ENCODE results near the gene ZP3.
"Not testable (repeated sequence)": the region's sequence is repeated elsewhere in the genome, so short reads cannot be mapped to it uniquely, and the experiment has no call there.

The ZP3 gene

DNA sequence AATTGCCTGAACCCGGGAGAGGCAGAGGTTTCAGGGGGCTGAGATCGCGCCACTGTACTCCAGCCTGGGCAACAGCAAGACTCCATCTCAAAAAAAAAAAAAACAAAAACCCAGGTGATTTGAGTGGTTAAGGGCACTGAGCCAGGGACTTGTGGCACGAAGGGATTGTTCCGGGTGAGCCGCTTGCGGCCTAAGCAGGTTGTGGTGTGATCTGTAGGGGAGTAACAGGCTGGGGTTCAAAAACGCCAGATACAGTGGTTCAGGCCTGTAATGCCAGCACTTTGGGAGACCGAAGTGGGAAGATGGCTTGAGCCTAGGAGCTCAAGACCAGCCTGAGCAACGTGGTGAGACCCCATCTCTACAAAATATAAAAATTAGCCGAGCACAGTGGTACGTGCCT, 19.1 kb downstream of the ZP3 start:
- DNase-seq = not testable (repeated sequence)

DNA sequence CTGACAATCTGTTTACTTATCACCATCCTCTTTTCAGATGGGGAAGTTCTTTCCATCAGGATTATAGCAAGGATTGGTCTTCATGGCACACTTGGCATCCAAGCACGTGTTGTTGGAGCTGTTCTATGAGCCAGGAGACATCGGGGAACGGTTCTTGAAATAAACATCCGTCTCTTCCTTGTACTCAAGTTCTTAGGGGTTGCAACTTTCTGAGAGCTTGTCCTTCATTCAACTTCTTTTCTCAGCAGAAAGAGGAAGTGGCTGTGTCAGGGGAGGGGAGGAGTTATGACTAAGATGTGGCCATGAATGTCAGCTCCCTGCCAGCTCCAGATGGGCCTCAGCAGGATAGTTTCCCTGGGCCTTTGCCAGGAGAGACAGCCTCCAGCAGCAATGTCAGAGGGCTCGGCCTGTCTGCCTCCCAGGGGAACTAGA, 20.8 kb downstream of the ZP3 start:
- not testable (repeated sequence) for DNase-seq

DNA sequence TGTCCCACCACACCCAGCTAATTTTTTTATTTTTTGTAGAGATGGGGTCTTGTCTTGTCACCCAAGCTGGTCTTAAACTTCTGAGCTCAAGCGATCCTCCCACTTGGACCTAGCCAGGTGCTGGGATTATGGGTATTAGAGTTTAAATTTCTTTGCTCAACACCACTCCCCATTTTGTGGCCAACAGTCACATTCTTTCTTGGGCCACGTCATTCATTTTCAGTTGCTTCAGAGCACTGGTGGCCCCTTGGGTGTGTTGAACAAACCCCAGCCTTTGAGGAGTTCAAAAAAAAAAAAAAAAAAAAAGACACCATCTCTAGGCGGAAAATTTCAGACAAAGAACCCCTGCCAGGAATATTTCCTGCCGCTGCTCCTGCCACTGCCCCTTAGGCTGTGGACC, 32.3 kb downstream of the ZP3 start:
- not testable (repeated sequence) for DNase-seq

DNA sequence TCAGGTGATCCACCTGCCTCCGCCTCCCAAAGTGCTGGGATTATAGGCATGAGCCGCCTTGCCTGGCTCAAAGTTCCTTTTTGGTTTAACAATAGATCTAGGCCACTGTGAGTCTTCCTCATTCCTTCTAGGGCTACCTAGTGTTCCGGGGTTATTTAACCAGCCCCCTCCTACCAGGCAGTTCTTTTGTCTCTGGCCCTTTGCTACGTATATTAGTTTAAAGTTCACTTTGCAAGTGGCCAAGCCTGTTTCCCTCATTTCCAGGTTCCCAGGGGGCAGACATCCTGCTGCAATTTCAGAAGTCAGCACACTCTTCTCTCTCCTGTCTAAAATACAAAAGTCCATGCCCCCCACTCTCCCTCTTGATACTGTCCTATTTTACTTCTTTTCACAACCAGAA, 33.8 kb downstream of the ZP3 start:
- DNase-seq = not testable (repeated sequence)

DNA sequence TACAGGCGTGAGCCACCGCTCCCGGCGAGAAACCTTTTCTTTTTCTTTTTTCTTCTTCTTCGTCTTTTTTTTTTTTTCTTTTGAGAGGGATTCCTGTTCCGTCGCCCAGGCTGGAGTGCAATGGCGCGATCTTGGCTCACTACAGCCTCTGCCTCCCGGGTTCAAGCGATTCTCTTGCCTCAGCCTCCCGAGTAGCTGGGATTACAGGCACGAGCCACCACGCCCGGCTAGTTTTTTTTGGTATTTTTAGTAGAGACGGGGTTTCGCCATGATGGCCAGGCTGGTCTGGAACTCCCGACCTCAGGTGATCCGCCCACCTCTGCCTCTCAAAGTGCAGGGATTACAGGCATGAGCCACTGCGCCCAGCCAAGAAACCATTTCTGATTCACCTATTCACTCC, 36.0 kb downstream of the ZP3 start:
- DNase-seq = not testable (repeated sequence)

DNA sequence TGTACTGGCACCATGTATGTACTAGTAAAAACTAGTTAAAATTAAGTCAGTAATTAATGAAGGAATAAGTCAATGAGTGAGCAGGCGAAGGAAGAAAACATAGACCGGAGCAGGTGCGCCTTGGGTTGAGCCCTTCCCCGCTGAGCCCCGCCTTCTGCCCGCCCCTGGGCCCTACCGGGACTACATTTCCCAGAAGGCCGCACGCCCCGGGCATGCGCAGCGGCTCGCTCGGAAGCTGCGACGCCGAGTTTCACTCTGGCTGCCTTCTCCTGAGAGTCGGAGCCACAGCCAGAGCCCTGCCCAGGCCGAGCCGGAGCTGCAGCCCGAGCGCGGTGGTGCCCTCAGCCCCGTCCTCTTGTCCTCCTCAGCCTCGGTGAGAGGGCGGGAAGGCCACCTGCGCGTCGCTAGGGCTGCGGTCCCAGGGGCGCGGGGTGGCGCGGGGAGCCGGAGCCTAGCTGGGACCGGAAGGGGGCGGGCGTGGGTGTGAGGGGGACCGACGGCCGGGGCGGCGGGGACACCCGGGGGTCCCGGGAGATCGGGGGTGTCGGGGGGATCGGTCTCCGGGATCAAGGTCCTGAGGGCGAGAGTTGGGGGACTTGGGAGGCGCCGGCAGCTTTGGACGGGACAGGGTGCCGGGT, 36.8 kb downstream of the ZP3 start, which contains the start of gene DTX2:
DTX2 (plus strand) TSS at position 246 of the 638 bp plus-strand sequence. CDS start 18,801 bp downstream, outside the sequence.
- DNase-seq = not testable (repeated sequence)

DNA sequence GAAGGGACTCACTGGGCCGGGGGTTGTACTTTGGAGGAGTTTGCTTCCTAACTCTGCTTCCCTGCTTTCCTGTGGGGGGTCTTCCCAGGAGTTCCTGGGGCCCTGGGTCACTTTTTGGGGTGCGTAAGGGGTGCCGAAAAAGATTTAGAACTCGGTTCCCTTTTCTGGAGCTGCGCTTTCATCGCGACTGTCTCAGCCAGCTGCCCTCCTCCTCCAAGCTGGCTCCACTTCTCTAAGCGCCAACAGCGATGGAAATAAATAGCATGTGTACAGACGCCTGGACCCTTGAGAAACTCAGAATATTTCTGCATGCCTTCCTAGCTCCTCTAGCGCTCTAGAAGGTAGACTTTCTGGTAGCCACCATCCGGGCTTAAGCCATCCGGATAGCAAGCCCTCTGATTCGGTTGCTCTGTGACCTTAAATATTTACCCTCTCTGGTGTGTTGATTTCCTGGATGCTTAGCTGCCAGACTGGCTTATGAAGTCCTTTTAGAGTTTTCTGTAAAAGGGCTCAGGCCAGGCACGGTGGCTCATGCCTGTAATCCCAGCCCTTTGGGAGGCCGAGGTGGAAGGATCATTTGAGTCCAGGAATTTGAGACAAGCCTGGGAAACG, 37.6 kb downstream of the ZP3 start:
- DNase-seq = not testable (repeated sequence)

DNA sequence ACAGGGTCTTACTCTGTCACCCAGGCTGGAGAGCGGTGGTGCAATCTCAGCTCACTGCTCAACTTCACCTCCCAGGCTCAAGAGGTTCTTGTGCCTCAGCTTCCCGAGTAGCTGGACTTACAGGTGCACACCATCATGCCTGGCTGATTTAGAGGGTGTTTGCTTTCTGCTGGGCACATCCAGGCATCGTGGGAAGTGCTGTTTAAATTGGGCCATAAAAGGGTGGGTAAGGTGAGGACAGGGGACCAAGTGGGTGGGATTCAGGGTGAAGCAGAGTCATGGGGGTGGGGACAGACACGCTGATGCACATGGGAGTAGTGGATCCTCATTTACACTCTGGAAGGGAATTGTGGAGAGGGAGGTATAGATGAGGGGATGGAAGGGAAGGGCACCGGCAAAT, 40.2 kb downstream of the ZP3 start:
- DNase-seq = not testable (repeated sequence)

DNA sequence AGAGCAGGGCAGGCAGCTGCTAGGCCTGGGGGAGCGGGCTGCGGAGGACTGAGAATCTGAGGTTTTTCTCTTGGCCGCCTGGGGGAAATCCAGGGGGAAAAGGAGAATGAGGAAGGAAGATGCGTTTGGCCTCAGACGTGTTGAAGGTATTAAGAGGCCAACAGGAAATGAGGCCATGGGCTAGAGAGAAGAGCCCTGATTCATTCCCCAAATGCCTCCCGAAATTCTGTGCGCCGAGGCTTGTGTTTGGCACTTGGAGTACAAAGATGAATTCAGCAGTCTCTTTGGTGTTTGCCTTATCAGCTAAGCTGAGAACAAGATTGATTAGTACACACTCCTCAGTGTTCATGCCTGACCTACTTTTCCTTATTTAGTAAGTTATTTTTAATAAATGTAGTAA, 41.2 kb downstream of the ZP3 start:
- DNase-seq = not testable (repeated sequence)

DNA sequence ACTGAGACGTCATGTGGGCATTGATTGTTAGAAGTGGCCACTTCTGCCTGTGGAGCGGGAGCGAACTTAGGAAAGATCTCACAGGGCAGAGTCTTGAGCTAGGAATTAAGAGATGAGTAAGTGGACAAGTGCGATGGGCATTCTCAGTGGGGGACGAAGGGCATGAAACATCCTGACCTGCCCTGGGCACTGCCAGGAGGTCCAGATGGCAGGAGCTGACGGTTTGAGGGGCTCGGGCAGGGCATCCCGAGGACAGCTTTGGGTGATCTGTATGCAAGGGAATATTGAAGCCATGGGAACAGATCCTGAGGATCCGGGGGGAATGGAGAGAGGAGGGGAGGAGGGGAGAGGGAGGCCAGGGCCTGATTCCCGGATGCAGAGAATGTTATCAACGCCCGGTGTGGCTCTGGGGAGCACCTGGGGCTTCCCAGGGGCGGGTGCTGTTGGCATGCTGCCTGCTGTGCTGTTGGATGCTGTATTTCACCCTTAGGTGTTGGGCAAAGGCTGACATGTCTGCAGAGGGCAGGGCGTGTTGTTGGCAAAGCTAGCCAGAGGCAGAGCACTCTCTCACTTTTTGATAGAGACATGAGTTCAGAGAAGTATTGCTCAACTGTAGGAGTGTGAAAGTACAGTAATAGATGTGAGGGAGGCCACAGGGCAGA, 43.1 kb downstream of the ZP3 start:
- DNase-seq = not testable (repeated sequence)

DNA sequence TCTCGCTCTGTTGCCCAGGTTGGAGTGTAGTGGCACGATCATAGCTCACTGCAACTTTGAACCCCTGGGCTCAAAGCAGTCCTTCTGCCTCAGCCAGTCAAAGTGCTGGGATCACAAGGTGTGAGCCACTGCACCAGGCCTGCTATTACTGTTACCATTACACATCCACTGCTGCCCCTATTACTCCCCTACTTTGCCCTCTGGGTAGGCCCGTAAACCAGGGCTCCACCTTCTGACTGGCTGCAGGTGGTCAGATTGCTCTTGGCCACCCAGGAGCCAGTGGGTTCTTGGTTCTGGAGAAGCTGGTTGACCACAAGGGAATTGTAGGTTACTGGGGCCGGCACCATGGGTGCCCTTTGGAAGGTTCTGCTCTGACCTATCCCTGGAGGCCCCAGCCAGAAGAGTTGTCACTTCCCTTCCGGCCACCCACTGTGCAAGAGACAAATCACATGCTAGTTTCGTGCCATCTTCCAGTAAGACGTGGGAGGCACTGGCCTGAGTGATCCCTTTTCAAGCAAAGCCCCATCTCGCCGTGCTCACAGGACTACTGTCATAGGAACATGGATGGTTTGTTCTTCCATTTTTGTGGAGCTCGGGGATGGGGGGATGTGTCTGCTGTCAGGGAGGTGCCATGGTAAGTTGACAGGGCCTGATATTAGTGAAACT, 46.9 kb downstream of the ZP3 start:
- DNase-seq = not testable (repeated sequence)

DNA sequence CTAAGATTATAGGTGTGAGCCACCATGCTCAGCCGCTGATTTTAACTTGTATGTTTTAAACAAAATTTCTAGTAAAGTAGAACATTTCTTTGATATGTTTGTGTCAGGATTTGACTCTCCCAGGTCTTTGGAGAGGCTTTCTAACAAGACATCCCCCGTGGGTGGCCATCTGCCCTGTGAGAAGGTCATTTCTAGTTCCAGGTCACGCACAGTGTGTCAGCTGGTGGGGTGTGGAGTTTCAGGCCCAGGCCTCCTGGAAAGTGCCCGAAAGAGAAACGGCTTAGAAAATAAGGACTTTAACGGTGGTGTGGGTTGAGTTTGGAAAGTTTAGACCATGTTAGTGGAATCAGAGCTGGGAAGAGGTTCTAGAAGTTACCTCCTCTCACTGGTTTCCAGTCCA, 48.3 kb downstream of the ZP3 start:
- DNase-seq = not testable (repeated sequence)

DNA sequence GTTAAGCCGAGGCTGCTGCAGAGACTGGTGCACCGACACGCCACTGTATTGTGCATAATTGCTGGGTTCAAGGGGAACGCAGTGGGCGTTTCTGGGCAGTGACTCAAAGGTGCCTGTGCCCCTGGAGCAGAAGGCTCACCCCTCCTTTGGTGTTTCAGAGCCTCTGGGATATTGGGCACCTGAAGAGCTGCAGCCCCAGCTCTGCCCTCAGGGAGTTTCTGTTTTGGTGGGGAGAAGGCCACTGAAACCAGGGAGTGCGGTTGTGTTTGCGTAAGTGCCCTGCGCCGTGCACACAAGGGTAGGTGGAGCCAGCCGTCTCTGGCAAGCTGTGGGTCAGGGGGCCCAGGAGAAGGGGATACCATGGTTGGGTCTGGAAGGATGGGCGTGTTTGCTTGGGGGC, 51.5 kb downstream of the ZP3 start:
- not testable (repeated sequence) for DNase-seq

DNA sequence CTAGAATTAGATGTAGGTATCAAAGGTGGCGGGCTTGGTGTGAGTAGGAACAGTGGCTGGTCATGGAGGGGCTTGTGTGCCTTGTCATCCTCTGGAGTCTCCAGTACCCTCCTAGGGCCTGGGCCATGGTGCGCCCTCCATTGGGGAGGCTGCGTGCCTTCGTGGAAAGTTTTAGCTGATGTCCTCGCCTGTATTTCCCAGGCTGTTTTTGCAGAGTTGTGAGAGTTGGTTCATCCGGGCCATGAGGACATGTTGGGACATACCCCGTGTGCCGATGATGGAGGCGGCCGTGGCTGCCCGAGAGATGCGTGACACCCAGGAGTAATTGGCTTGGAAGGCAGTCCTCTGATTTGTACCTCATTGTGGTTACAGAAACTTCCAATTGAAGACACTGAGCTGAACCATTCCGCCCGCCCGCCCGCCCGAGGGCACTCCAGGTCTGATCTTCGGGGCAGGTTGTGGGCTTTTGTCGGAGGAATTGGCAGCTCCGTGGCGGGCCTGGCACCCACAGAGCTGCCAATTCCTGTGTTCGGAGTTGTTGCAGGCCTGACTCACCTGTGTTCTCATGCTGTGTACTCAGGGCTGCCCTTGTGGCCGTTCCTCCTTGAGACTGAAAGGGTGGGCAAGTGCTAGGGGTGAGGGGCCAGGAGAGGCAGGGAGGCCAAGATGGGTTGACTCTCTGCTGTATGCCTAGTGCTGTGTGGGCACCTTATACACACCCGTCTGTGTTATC, 52.2 kb downstream of the ZP3 start:
- not testable (repeated sequence) for DNase-seq

DNA sequence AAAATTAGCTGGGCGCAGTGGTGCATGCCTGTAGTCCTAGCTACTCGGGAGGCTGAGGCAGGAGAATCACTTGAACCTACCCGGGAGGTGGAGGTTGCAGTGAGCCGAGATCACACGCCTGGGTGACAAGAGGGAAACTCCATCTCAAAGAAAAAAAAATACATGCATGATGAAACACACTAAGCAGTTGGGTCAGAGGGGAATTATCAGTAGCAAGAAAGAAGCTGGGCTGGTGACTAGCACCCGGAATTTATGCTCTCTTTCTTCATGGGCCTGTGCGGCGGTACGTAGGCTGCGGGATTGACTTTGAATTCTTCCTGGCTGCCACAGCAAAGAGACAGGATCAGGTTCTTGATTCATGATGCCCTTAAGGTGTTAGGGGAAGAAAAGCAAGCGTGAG, 54.9 kb downstream of the ZP3 start:
- DNase-seq = not testable (repeated sequence)

DNA sequence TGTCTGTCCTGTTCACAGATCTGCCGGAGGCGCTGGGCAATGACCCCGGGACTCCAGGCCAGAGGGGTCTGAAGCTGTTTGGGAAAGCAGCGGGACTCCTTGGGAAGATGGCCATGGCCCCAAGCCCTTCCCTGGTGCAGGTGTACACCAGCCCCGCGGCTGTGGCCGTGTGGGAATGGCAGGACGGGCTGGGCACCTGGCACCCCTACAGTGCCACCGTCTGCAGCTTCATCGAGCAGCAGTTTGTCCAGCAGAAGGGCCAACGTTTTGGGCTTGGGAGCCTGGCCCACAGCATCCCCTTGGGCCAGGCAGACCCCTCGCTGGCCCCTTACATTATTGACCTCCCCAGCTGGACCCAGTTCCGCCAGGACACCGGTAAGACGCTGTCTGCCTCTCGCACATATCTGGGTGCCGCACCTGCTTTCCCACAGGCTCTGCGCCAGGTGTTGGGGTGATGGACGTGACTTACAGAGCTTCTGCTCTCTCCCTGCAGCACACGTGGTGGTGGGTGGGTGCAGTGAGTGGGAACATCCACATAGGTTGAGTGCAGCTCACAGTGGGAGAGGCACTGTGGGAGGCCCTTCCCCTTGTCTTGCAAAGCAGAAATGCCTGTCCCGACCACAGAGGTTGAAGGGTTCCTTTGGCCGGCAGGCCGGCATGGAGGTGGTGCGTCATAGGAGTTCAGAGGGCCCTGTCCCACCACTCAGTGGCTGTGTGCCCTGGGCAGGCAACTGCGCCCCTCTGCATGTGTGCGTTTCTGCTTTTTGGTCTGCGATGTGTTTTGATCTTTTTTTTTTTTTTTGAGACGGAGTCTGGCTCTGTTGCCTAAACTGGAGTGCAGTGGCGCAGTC, 55.9 kb downstream of the ZP3 start:
- not testable (repeated sequence) for DNase-seq

DNA sequence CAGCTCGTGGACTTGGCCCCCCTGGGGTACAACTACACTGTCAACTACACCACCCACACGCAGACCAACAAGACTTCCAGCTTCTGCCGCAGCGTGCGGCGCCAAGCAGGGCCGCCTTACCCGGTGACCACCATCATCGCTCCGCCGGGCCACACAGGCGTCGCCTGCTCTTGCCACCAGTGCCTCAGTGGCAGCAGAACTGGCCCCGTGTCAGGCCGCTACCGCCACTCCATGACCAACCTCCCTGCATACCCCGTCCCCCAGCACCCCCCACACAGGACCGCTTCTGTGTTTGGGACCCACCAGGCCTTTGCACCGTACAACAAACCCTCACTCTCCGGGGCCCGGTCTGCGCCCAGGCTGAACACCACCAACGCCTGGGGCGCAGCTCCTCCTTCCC, 57.9 kb downstream of the ZP3 start:
- DNase-seq = not testable (repeated sequence)

DNA sequence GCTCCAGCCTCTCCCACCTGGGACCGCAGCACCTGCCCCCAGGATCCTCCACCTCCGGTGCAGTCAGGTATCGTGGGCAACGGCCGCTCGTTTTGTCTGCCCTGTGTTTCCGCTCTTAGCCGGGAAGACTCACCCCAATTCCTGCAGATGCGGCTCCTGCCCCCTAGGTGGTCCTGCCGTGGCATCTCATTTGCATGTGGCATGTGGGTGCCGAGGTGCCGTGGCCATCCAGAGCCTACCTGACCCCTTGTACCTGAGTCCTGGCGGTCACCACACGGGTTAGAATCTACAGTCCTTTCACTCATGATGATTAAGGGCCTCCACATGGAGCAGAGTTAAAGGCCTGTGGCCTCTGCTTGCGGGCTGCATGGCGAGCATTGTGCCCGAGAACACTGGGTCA, 58.3 kb downstream of the ZP3 start:
- DNase-seq = not testable (repeated sequence)

DNA sequence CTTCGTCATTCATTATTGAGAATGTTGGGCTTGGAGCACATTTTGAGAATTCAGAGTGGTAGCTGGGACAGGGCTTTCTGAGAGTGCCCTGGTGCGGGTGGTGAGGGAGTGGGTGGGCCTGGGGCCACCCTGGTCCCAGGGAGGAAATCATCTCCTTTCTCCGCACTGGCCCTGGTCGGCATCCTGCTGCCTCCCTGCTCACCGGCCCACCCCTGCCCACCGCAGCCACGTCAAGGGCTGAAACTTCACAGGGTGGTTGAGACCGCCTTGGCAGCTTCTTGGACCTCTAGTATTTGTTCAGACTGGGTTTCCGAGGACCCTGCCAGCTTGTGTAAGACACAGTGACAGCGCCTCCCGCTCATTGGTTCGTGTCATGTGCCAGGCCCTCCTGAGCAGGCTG, 59.7 kb downstream of the ZP3 start:
- DNase-seq = not testable (repeated sequence)

DNA sequence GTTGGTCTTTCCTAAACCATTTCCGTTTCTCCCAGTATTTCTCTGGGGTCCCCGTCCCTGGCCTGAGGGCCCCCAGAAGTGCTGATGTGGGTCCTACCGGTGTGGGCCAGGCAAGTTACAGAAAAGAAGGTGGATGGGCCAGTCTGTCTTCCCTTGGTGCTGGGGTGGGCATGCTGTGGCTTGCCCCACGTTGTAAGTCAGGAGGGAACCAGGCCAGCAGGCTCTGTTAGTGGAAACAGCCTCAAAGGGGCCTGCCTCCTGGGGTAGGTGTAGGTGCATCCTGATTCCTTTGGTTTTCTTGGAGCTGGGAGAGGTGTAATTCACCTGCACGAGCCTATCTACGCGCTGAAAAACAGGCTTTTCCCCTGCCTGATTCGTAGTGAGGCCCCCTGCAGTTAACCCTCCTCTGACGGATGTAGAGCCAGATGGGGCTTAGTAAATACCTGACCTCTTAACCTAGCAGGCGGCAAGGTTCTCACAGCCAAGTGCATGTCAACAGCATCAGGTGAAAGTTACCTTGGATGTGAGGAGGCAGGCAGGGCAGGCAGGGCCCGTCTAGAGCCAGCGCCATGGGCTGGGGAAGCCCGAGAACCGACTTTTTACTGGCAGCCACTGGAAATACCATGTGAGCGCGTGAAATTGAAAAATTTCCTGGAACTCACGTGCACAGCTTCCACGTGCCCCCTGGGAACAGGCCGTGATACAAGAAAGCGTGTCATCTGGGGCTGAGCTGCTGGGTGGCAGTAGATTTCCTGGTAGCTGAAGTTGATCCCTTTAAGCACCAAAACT, 61.3 kb downstream of the ZP3 start:
- DNase-seq = not testable (repeated sequence)

DNA sequence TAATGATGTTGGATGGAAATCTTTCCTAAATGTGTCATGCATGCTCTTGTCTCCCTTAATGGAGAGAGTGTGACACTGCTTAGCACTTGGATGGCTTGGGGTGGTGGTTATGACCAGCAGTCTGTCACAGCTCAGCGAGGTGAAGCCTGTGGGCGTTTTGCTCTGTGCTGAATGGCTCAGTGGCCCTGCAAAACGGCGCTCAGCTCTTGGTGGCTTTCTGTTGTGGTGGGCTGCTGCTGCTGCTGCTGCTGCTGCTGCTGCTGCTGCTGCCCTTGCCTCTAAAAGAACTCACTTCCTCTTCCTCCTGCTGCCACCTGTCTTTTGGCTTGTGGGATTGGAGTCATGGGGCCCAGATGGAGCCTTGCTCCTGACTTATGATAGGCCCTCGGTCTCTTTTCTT, 61.9 kb downstream of the ZP3 start:
- not testable (repeated sequence) for DNase-seq
